K562 treated with DMSO at 1 percent for 12 hours (cell line): ENCODE measurements around the gene USP17L19. TPM values are rescaled to one million over a fixed set of nuclear protein-coding genes. Genes with fewer than 3 reads are reported as not detected.

Experiments used
- total RNA-seq: library from RNA; unstranded; fragments of 300-600 nt; gene quantifications from 2 replicates; pipeline ENCODE4 v1.2.3, GENCODE V29; 2022; ENCODE audit not compliant: insufficient read depth

Gene USP17L19, protein sequence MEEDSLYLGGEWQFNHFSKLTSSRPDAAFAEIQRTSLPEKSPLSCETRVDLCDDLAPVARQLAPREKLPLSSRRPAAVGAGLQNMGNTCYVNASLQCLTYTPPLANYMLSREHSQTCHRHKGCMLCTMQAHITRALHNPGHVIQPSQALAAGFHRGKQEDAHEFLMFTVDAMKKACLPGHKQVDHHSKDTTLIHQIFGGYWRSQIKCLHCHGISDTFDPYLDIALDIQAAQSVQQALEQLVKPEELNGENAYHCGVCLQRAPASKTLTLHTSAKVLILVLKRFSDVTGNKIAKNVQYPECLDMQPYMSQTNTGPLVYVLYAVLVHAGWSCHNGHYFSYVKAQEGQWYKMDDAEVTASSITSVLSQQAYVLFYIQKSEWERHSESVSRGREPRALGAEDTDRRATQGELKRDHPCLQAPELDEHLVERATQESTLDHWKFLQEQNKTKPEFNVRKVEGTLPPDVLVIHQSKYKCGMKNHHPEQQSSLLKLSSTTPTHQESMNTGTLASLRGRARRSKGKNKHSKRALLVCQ
- not detected in 2 replicates for total RNA-seq

GRCh38 chr4:9253078-9253477 lies at the start of gene USP17L19:
TSS of gene USP17L19 (plus strand) at chr4:9253378. CDS start at chr4:9253378, 0 bp downstream.

DNA sequence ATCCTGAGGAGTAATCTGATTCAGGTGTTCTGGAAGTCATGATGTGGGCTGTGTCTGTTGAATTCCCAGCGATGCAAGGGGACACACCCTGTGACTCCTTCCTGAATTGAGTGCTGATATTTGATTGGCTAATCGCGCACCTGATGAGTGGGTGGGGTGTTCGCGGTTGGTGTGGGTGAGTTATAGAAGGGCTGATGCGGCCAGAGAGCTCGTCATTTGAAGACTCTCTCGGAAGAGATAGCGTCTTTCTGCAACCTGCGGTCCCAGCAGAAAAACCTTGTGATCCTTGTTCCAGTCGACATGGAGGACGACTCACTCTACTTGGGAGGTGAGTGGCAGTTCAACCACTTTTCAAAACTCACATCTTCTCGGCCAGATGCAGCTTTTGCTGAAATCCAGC lies 42.8 kb upstream of the USP17L19 start, which contains the start of gene USP17L10:
Gene USP17L10, plus strand, starts transcription at position 301 of the 400 bp plus-strand sequence. Its CDS starts 0 bp downstream, at position 301.

GRCh38 chr4:9215105-9215504 lies 38.1 kb upstream of the USP17L19 start, which contains the start of gene USP17L11:
TSS of gene USP17L11 (plus strand) at chr4:9215405. CDS start at chr4:9215405, 0 bp downstream.

GRCh38 chr4:9219852-9220251 lies 33.3 kb upstream of the USP17L19 start, which contains the start of gene USP17L12:
TSS of gene USP17L12 (plus strand) at chr4:9220152. CDS start at chr4:9220152, 0 bp downstream.

GRCh38 chr4:9224596-9224995 lies 28.6 kb upstream of the USP17L19 start, which contains the start of gene USP17L13:
TSS of gene USP17L13 (plus strand) at chr4:9224896. CDS start at chr4:9224896, 0 bp downstream.

GRCh38 chr4:9234085-9234484 lies 19.1 kb upstream of the USP17L19 start, which contains the start of gene USP17L15:
TSS of gene USP17L15 (plus strand) at chr4:9234385. CDS start at chr4:9234385, 0 bp downstream.

GRCh38 chr4:9243579-9243978 lies 9.6 kb upstream of the USP17L19 start, which contains the start of gene USP17L17:
TSS of gene USP17L17 (plus strand) at chr4:9243879. CDS start at chr4:9243879, 0 bp downstream.

GRCh38 chr4:9247953-9248680 lies 5.1 kb upstream of the USP17L19 start, which contains the start of gene USP17L18:
TSS of gene USP17L18 (plus strand) at chr4:9248630. CDS start at chr4:9248630, 0 bp downstream.

GRCh38 chr4:9257824-9258223 lies 4.6 kb downstream of the USP17L19 start, which contains the start of gene USP17L20:
TSS of gene USP17L20 (plus strand) at chr4:9258124. CDS start at chr4:9258124, 0 bp downstream.

GRCh38 chr4:9262572-9262971 lies 9.4 kb downstream of the USP17L19 start, which contains the start of gene USP17L21:
TSS of gene USP17L21 (plus strand) at chr4:9262872. CDS start at chr4:9262872, 0 bp downstream.

GRCh38 chr4:9267319-9267718 lies 14.1 kb downstream of the USP17L19 start, which contains the start of gene USP17L22:
TSS of gene USP17L22 (plus strand) at chr4:9267619. CDS start at chr4:9267619, 0 bp downstream.

Other genes with a start within 250 kb of the USP17L19 start
- gene FAM90A26, start 83.0 kb upstream of the USP17L19 start, total RNA-seq = not detected in 2 replicates
- not detected in 2 replicates for gene USP17L10, start 42.7 kb upstream of the USP17L19 start, total RNA-seq
- gene USP17L11, start 38.0 kb upstream of the USP17L19 start, total RNA-seq = not detected in 2 replicates
- gene USP17L12, start 33.2 kb upstream of the USP17L19 start, total RNA-seq = not detected in 2 replicates
- gene USP17L13, start 28.5 kb upstream of the USP17L19 start, total RNA-seq = not detected in 2 replicates
- not detected in 2 replicates for gene USP17L15, start 19.0 kb upstream of the USP17L19 start, total RNA-seq
- gene USP17L17, start 9.5 kb upstream of the USP17L19 start, total RNA-seq = not detected in 2 replicates
- gene USP17L18, start 4.7 kb upstream of the USP17L19 start, total RNA-seq = not detected in 2 replicates
- not detected in 2 replicates for gene USP17L20, start 4.7 kb downstream of the USP17L19 start, total RNA-seq
- gene USP17L21, start 9.5 kb downstream of the USP17L19 start, total RNA-seq = not detected in 2 replicates
- gene USP17L22, start 14.2 kb downstream of the USP17L19 start, total RNA-seq = not detected in 2 replicates
- gene USP17L24, start 71.8 kb downstream of the USP17L19 start, total RNA-seq = not detected in 2 replicates
- gene USP17L25, start 76.5 kb downstream of the USP17L19 start, total RNA-seq = not detected in 2 replicates
- not detected in 2 replicates for gene USP17L26, start 81.3 kb downstream of the USP17L19 start, total RNA-seq
- gene USP17L5, start 86.0 kb downstream of the USP17L19 start, total RNA-seq = not detected in 2 replicates
- gene USP17L27, start 90.8 kb downstream of the USP17L19 start, total RNA-seq = not detected in 2 replicates
- gene USP17L28, start 95.5 kb downstream of the USP17L19 start, total RNA-seq = not detected in 2 replicates
- gene USP17L29, start 100.3 kb downstream of the USP17L19 start, total RNA-seq = not detected in 2 replicates
- gene USP17L30, start 109.8 kb downstream of the USP17L19 start, total RNA-seq = not detected in 2 replicates
- gene DEFB131A, start 191.0 kb downstream of the USP17L19 start, total RNA-seq = not detected in 2 replicates